ENCODE data around the gene TRMT10C. TPM values are rescaled to one million over a fixed set of nuclear protein-coding genes. Genes with fewer than 3 reads are reported as not detected.

TRMT10C gene
- total RNA-seq, 1 experiment from 2014 or later: 41.9 TPM

- H3K36me3 ChIP-seq (ENCODE audit: insufficient read depth, low read length, poor library complexity, severe bottlenecking): no peaks in the 10 kb centered on the region
- no peak overlapping the region for H3K4me3 ChIP-seq (ENCODE audit: low read depth, low read length, poor library complexity, severe bottlenecking)
- H3K4me1 ChIP-seq (ENCODE audit: insufficient read depth, low read length, poor library complexity, severe bottlenecking): no peaks in the 10 kb centered on the region
- no TSS peak for BruUV-seq (replicated peaks)
- POLR2A ChIA-PET (ENCODE audit: low non-redundant PET): interaction anchor here (0.6 kb wide), 1 partner anchor 918 kb away, joined by 5 read pairs; no protein-coding TSS in a partner anchor
- peak; percentile 14 for DNase-seq (ENCODE audit: low spot score)
- no peak overlapping the region for H3K27ac ChIP-seq (ENCODE audit: low read depth, low read length, poor library complexity, severe bottlenecking)
- no peaks in the 10 kb centered on the region for H3K27me3 ChIP-seq (replicated peaks; ENCODE audit: insufficient read depth, low read depth, low read length, poor library complexity)
- H3K9me3 ChIP-seq (ENCODE audit: low read depth, low read length, poor library complexity, severe bottlenecking): no peaks in the 10 kb centered on the region
- intact Hi-C loops (cut with micrococcal nuclease; ENCODE audit: unreplicated experiment): no loop called here
- TF ChIP-seq EZH2 (IDR thresholded peaks at IDR 0.05; ENCODE audit: borderline replicate concordance, low read depth, low read length, poor library complexity, severe bottlenecking) (no peak), CTCF (conservative IDR thresholded peaks at IDR 0.05; ENCODE audit: low read depth, low read length) (no peak)
- CTCF ChIA-PET: no interaction called here
Observed at GRCh38 chr3:101521211-101521701, 40.4 kb upstream of the TRMT10C start.

- TF ChIP-seq CTCF (conservative IDR thresholded peaks at IDR 0.05; ENCODE audit: low read depth, low read length): no peak
- TF ChIP-seq EZH2 (IDR thresholded peaks at IDR 0.05; ENCODE audit: borderline replicate concordance, low read depth, low read length, poor library complexity, severe bottlenecking): no peak
- POLR2A ChIA-PET (ENCODE audit: low non-redundant PET): no interaction called here
Observed at GRCh38 chr3:101527441-101527840, 34.2 kb upstream of the TRMT10C start.

GRCh38 chr3:101527906-101528305 lies 33.8 kb upstream of the TRMT10C start:
- no peaks in the 10 kb centered on the region for H3K27me3 ChIP-seq (replicated peaks; ENCODE audit: insufficient read depth, low read depth, low read length, poor library complexity)
- intact Hi-C loops (cut with micrococcal nuclease; ENCODE audit: unreplicated experiment): no loop called here
- ChIA-PET POLR2A (ENCODE audit: low non-redundant PET) (no interaction called here), CTCF (no interaction called here)
- TF ChIP-seq CTCF (conservative IDR thresholded peaks at IDR 0.05; ENCODE audit: low read depth, low read length) (no peak), EZH2 (IDR thresholded peaks at IDR 0.05; ENCODE audit: borderline replicate concordance, low read depth, low read length, poor library complexity, severe bottlenecking) (no peak)
- DNase-seq (ENCODE audit: low spot score): no peak
- H3K27ac ChIP-seq (ENCODE audit: low read depth, low read length, poor library complexity, severe bottlenecking): no peak overlapping the region
- no peaks in the 10 kb centered on the region for H3K36me3 ChIP-seq (ENCODE audit: insufficient read depth, low read length, poor library complexity, severe bottlenecking)
- no peaks in the 10 kb centered on the region for H3K4me1 ChIP-seq (ENCODE audit: insufficient read depth, low read length, poor library complexity, severe bottlenecking)
- no TSS peak for BruUV-seq (replicated peaks)
- H3K4me3 ChIP-seq (ENCODE audit: low read depth, low read length, poor library complexity, severe bottlenecking): no peak overlapping the region
- no peaks in the 10 kb centered on the region for H3K9me3 ChIP-seq (ENCODE audit: low read depth, low read length, poor library complexity, severe bottlenecking)

More at GRCh38 chr3:101527441-101527840, 34.2 kb upstream of the TRMT10C start:
- BruUV-seq (replicated peaks): no TSS peak
- H3K36me3 ChIP-seq (ENCODE audit: insufficient read depth, low read length, poor library complexity, severe bottlenecking): no peaks in the 10 kb centered on the region
- no peaks in the 10 kb centered on the region for H3K27me3 ChIP-seq (replicated peaks; ENCODE audit: insufficient read depth, low read depth, low read length, poor library complexity)
- intact Hi-C loops (cut with micrococcal nuclease; ENCODE audit: unreplicated experiment): no loop called here
- no peaks in the 10 kb centered on the region for H3K4me1 ChIP-seq (ENCODE audit: insufficient read depth, low read length, poor library complexity, severe bottlenecking)
- H3K9me3 ChIP-seq (ENCODE audit: low read depth, low read length, poor library complexity, severe bottlenecking): no peaks in the 10 kb centered on the region
- CTCF ChIA-PET: no interaction called here
- H3K27ac ChIP-seq (ENCODE audit: low read depth, low read length, poor library complexity, severe bottlenecking): no peak overlapping the region
- no peak for DNase-seq (ENCODE audit: low spot score)
- H3K4me3 ChIP-seq (ENCODE audit: low read depth, low read length, poor library complexity, severe bottlenecking): no peak overlapping the region
